Measurements from ENCODE around the gene RALGAPB.
"Not testable (repeated sequence)": the region's sequence is repeated elsewhere in the genome, so short reads cannot be mapped to it uniquely, and the experiment has no call there.

The RALGAPB gene

DNA sequence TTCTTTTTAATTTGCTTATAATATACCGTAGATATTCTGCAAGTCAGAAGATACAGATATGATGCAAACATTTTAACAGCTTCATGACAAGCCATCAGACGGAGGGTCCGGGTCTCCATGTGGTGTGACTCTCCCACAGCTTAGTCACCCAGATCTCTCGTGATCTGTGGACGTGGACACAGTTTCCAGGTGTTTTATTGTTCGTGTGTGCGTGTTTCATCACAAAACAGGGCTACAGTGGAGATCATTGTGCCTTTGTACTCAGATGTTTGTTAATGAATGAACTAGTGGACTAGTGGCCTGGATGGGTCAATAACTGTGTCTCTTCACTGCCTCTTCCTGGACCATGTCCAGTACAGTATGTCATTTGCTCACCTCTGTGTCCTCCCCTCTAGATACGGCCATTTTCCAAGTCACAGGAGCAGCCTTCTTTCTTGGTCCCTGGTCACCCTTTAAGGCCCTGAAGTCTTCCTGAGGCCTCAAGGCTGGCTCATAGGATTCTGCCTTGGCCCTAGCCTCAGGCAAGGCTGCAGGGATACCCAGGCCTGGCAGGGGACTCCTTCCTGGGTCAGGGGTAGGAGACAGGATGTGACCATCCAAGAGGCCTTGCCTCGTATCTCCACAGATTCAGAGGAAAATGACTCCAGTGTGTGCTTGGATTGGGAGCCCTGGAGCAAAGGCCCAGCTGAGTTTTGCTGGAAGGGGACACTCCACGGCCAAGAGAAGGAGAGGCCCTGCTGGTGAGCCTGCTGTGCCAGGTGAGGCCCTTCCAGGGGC lies 112.9 kb downstream of the RALGAPB start:
- no peak for DNase-seq (ENCODE audit: low spot score)

DNA sequence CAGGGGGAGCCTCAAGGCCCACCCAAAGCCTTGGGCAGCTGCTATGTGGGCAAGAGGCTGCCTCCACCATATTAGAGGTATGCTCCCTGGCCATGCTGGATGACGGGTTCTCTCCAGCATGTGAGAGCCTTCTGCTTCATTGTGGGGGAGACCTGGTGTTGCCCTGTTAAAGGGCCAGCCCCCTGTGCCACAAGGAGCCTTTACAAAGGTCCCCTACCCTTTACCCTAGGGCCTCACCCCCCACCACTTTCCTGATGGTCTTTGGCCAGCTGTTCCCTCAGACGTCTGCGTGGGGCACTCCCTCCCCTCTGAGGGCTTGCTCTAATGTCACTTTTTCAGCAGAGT lies 113.5 kb downstream of the RALGAPB start:
- no peak for DNase-seq (ENCODE audit: low spot score)

DNA sequence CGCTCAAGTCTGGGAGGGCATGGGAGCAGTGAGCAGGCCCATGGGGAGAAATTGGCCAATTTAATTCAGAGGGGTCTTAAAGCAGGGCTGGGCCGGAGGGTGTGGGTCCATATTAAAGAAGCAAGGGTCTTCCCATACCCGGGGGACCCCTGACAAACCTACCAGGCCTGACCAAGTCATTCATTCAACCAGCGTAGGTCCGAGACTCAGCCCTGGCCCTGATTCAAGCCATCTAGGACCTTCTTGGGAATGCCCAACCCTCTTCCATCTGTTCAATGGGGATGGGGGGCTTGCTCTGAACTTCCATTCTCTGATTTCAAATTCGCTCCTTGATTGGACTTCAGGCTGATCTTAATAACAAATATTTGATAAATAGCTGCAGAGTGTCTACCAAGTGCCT lies 115.7 kb downstream of the RALGAPB start:
- no peak for DNase-seq (ENCODE audit: low spot score)

DNA sequence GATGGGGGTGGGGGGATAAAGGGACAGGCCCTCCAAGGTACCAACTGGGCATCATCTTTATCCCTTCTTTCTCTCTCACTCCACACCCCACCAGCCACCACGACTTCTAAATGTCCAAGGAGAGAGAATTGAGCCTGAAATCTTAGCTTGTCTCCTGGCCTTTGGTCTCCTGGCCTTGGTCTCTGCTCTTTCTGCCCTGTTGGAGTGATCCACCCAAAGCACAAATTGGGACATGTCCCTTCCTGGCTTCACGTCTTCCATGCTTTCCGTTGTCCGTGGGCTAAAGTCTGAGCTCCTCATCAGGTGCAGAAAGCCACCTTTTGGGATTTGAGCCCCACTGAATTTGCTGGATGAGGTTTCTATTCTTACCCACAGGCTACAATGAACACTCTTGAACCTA lies 116.7 kb downstream of the RALGAPB start:
- DNase-seq (ENCODE audit: low spot score), result no peak

DNA sequence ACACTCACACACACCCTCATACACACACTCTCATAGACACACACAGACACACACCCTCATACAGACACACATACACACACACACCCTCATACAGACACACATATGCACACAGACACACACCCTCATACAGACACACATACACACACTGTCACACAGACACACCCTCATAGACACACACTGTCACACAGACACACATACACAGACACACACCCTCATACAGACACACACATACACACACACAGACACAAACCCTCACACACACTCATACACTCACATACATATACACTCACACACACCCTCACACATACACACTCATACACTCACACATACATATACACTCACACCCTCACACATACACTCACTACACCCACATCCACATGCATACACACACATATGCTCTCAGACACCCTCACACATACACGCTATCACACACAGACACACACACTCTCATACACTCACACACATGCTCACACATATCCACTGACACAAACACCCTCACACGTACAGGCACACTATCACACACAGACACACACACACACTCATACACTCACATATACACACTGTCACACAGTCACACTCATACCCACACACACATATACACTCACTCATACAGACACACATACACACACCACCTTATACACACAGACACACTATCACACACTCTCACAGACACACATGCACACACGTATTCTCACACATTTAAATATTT lies 117.5 kb downstream of the RALGAPB start:
- no peak for DNase-seq (ENCODE audit: low spot score)

DNA sequence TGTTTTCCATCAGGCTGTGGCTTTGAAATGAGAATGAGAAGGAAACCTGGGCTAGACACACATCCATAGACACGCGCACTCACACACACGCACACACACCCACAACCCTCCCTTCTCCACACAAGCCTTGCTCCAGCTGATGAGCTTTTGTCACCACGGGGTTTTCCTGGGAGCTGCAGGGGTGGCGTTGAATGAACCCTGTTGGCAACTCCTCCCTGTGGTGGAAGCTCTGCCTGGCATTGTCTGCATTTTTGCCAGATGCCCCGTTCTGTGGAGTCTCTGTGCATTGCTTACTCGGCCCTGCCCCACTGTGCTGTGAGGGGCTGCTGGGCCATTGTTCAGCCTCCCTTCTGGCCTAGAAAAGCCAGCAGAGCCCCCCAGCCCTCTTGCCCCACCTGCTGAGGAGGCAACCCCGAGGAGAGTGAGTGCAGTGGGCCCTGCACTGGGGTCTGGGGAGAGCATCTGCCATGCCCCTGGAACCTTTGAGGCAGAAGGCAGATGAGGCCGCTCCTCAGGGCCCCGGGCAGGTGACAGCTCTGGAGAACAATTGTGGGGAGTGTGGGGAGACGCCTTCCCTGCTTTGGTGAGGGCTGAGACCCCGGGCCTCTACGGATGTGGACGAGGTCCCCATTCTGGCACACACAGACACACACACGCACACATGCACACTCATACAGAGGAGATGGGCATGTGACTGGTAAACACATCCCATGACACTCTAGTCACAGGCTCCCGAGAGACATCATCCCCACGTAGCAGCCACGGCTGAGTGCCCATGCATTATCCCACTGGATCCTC lies 118.2 kb downstream of the RALGAPB start:
- DNase-seq (ENCODE audit: low spot score), result peak; percentile 15

DNA sequence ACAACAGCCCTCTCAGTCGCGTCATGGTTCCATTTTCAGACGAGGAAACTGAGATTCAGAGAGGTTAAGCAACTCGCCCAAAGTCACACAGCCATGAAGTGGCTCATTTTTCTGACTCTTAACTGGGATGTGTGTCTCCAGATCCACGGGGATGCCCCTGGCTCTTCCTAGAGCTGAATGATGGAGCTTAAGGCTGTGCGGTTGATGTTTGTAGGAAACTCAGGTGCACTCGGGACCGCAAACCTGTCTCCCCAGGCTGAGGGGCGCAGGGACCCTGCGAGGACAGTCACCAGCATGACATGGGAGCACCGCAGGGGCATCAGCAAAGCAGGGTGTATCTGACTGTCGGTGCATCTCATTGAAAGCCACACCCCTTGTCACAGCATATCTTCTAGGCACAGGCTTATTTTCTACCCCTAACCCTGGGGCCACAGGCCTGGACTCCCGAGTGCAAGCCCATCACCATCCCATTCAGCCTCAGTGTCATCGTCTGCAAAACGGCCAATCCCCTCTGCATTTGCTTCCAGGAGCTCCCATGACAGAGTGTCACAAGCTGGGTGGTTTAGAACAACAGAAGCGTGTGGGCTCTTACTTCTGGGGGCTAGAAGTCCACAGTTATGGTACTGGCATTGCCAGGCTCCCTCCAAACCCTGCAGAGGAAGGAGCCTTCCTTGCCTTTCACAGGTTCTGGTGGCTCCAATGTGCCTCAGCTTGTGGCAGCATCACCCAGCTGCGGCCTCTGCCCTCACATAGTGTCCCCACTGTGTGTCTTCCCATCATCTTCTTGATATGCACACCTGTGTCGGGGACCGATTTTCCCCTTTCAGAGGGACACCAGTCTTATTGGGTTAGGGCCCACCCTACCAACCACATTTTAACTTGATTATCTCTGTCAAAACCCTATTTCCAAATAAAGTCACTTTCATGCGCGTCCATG lies 119.1 kb downstream of the RALGAPB start:
- DNase-seq (ENCODE audit: low spot score), result no peak

DNA sequence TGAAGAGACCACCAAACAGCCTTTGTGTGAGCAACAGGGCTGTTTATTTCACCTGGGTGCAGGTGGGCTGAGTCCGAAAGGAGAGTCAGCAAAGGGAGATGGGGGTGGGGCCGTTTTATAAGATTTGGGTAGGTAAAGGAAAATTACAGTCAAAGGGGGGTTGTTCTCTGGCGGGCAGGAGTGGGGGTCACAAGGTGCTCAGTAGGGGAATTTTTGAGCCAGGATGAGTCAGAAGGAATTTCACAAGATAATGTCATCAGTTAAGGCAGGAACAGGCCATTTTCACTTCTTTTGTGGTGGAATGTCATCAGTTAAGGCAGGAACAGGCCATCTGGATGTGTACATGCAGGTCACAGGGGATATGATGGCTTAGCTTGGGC lies 119.8 kb downstream of the RALGAPB start:
- not testable (repeated sequence) for DNase-seq (ENCODE audit: low spot score)

DNA sequence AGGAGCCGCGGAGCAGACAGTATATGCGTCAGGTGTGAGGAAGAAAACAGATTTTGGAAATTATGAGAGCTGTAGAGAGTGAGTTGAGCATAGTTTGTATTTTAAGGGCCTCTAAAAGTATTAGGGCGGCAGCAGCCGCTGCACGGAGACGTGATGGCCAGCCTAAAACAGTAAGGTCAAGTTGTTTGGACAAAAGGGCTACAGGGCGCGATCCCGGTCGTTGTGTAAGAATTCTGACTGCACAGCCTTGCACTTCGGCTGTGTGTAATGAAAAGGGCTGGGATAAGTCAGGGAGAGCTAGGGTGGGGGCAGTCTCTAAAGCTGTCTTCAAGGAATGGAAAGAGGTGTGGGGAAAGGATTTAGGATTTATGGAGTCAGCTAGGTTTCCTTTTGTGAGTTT lies 121.6 kb downstream of the RALGAPB start:
- not testable (repeated sequence) for DNase-seq (ENCODE audit: low spot score)

DNA sequence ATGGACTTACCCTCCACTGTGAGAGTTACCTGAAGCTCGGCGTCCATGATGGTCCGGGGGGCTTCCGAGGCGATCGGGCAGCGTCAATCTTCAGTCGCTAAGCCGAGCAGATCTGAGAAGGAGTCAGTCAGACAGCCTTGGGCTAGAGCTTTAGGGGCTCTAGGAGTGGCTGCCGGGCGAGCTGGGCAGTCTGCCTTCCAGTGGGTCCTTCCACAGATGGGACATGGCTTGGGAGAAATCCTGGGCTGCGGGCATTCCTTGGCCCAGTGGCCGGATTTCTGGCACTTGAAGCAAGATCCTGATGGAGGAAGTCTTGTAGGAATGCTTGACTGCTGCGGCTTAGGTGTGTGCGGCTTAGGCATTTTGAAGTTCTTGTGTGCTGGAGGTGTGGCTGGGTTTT lies 123.2 kb downstream of the RALGAPB start:
- DNase-seq (ENCODE audit: low spot score), result not testable (repeated sequence)

DNA sequence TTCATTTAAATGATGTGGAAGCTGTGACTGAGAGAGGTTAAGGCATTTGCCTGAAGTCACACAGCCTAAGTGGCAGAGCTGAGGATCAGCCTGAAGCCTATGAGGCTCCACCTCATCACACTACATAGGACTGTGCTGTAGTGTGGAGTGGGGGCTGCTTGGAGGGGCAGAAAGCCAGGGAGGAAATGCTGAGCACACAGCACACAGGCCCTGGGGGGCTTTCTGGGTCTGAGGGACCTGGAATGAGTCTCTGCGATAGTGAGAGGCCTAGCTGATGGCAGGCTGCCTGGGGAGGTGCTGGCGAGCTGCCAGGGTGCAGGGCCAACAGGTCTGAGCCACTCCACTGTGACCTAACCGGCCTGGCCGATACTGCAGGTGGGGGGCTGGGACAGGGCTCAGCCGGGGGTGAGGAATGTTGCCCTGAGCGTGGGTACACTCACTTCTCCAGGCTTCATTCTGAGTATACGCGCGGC lies 126.8 kb downstream of the RALGAPB start:
- DNase-seq (ENCODE audit: low spot score), result no peak

DNA sequence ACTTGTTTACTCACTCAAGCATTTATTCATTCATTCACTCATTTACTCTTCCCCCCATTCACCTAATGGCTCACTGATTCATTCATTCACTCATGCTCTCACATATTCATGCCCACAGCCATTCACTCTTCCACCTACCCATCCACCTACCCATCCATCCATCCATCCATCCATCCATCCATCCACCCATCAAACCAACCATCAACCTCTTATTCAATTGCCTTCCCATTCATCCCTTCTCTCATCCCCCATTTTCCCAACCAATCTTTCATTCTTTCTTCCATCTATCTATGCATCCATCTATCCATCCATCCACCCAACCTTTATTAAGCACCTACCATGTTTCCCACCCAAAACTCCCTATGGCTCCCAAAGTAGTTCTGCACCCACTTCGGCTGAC lies 127.4 kb downstream of the RALGAPB start:
- DNase-seq (ENCODE audit: low spot score), result no peak

DNA sequence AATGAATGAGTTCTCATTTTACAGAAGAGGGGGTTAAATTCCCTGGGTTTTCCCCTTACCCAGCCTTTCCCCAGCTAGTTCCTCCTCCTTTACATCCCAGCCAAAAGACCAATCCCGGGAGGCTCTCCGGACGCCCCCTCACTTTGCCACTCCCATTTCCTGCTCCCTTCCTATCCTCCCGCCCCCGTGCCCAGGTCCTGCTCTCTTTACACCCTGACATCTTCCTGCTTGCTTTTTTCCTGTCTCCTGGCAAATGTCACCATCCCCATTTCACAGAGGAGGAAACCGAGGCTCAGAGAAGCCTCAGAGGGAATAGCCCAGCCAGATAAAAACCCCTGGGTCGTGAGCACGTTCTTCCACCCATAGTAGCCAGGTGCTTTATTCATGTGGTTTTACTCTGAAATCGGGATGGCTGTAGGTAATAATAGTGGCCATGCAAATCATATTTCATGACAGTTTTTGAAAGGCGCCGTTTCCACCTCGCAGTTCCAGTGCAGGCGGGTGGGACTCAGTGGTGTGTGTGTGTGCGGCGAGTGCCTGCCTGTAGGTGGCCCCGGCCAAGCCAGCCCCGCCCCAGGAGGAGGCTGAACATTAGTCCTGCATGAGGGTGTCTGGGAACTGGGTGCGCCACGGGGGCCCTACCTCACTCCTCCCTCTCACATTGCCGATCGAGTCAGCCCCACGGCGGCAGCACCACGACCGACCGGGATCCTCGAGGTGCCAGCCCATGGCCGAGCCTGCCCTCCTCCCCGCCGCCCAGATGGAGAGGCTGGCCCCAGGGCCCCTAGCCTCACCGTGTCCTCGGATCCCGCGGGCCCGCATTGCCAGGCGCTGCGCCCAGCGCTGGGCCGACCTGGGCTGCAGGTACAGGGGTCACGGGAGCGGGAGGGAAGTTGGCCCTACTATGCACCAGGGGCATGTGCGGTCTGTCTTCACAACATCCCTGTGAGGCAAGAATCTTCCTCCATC lies 128.9 kb downstream of the RALGAPB start, which contains the start of gene ARHGAP40:
ARHGAP40 (plus strand) TSS at position 594 of the 969 bp plus-strand sequence.
- no peak for DNase-seq (ENCODE audit: low spot score)

DNA sequence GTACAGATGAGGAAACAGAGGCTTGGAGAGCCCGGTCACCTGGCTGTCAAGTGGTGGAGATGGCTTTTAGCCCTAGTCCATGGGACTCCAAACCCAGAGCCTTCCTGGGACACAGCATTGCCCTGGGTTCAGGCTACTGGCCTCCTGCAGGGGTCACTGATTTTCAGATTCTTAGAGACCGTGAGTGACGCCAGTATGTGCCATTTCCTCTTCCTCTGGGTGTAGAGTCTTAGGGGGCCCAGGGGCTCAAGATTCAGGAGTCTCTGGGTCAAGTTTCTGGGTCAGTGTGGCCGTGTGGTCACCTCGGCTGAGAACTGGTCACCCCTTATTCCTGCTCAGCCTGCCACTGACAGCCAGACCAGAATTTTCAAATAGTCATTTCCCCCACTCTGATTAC lies 129.5 kb downstream of the RALGAPB start:
- DNase-seq (ENCODE audit: low spot score), result no peak

DNA sequence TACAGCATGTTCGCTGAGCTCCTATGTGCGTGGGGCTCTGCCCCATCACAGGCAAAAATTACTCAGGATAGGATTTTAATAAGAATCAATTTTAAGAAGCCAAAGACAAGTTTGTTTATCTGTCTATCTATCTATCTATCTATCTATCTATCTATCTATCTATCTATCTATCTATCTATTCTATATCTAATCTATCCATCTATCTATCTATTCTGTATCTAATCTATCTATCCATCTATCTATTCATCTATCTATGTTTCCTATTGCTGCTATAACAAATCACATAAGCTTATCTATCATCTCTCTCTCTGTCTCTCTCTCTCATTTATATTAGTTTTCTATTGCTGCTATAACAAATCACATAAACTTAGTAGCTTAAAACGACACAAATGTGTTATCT lies 130.6 kb downstream of the RALGAPB start:
- DNase-seq (ENCODE audit: low spot score), result no peak

DNA sequence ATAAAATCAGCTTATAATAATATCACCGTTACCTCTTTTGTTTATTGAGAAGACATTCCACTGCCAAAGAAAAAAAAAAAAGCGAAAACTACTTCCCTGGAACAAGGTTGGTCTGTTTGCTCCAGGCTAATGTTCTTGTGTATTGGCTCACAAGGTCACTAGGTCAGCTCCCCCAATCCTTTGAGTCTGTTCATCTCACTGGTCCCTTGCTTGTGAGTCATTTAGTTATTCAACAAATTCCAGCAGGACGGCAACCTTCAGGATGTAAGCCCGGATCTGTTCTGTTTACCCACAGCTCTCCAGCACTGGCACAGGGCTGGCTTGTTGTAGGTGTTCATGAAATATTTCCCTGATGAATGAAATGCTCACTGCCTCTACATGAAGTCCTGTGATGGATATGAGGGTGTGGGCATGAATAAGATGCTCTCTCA lies 132.2 kb downstream of the RALGAPB start:
- DNase-seq (ENCODE audit: low spot score), result peak; percentile 14

DNA sequence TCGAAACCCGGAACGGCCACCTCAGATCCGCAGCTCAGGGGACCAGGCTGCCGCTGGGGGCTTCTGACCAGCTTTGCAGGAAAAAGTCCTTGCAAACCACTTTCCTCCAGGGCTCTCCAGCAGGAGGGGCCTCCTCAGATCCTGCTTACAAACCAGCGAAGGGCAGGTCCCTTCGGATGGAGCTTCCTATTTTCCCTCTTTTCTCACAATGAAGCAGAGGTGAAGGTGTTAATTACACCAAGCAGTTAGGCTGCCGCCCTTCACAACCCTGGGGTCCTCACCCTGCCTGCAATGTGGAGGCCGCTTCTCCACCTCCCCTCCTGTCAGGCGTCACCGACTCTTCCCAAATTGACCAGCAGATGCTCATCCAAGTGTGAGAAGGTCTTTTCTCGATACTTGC lies 134.7 kb downstream of the RALGAPB start:
- DNase-seq (ENCODE audit: low spot score), result no peak

DNA sequence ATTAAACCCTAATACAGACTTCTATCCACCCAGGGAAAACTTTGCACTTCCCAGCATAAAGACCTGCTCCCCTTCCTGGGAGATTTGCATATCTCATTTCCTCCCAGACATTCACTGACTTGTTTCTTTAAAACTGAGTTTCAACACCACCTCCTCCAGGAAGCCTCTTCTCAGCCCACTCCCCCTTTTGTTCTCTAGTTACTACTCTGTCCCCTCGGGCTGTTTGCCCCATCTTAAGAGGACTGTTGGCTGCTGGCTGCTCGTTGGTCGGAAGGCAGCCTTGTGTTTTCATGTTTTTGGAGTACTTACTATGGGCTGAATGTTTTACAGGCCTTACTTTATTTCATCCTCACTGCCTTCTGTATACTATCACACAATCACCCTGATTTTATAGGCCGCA lies 135.5 kb downstream of the RALGAPB start:
- DNase-seq (ENCODE audit: low spot score), result no peak

DNA sequence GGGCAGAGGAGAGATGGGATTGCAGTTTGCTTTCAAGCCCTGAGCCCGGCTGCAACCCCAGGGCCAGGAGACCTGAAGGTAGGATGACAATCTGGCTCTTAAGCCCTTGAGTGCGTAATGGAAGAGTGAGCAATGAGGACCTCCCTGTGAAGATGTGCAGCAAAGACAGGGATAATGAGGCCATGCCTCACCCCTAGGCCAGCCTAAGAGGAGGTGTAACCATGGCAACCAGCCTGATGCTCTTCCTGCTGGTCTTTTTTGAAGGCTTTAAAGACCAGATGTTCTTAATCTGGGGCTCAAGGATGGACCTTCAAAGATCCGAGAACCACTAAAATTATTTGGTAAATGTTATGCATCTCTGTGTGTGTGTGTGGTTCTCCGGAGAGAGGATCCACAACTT lies 137.2 kb downstream of the RALGAPB start:
- DNase-seq (ENCODE audit: low spot score), result no peak

DNA sequence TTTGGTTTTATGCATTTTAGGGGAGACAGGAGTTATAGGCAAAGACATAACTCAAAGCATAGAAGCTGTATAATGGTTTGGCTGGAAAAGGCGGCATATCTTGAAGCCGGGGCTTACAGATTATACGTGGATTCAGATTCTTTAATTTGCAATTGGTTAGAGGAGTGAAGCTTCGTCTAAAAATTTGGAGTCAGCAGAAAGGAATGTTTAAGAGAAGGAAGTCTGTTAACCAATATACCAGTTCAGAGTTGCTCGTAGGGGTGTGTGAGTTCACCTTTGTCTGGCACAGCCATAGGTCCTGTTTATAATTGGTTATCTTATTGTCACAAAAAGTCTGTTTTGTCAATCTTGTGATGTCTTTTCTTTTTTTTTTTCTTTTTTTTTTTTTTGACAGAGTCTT lies 137.9 kb downstream of the RALGAPB start:
- no peak for DNase-seq (ENCODE audit: low spot score)

All from AG08395 (cell line).